Neuronal stem cell (in vitro differentiated cells): Measurements from ENCODE around the gene FCER1A.
"Not testable (repeated sequence)": the region's sequence is repeated elsewhere in the genome, so short reads cannot be mapped to it uniquely, and the experiment has no call there.

Experiments used
- DNase-seq: peaks from one replicate; pipeline ENCODE4 v3.0.0-alpha.2; 2013; ENCODE audit warnings: low spot score
- H2AFZ ChIP-seq: one replicate; pipeline ENCODE4 v1.6.1; 2013; ENCODE audit warnings: mild to moderate bottlenecking, low read length, inconsistent platforms
- H2AK5ac ChIP-seq: 2 replicates; pipeline ENCODE4 v1.6.1; 2013; ENCODE audit warnings: low read depth, mild to moderate bottlenecking, inconsistent platforms, low read length, moderate library complexity, mixed read lengths
- H2BK120ac ChIP-seq: 2 replicates; pipeline ENCODE4 v1.6.1; 2013; ENCODE audit warnings: low read depth, mild to moderate bottlenecking, inconsistent platforms, low read length, moderate library complexity, mixed read lengths
- H2BK12ac ChIP-seq: one replicate; pipeline ENCODE4 v1.6.1; 2013; ENCODE audit warnings: low read length, inconsistent platforms
- H2BK15ac ChIP-seq: 2 replicates; pipeline ENCODE4 v1.6.1; 2013; ENCODE audit warnings: mild to moderate bottlenecking, low read length, inconsistent platforms, mixed read lengths
- H2BK5ac ChIP-seq: one replicate; pipeline ENCODE4 v1.6.1; 2013; ENCODE audit warnings: inconsistent platforms, mild to moderate bottlenecking, low read length, moderate library complexity
- H3K14ac ChIP-seq: one replicate; pipeline ENCODE4 v1.6.1; 2013; ENCODE audit warnings: low read length, inconsistent platforms
- H3K18ac ChIP-seq: 2 replicates; pipeline ENCODE4 v1.6.1; 2013; ENCODE audit warnings: low read length, inconsistent platforms
- H3K23ac ChIP-seq: 2 replicates; pipeline ENCODE4 v1.6.1; 2013; ENCODE audit warnings: low read depth, mild to moderate bottlenecking, mixed read lengths, low read length, inconsistent platforms; ENCODE audit not compliant: poor library complexity
- H3K27ac ChIP-seq: replicated peaks from 3 replicates; pipeline ENCODE4 v1.5.1; 2013; ENCODE audit warnings: low read length, inconsistent platforms
- H3K27me3 ChIP-seq, 3 experiments: 2 replicates each; pipeline ENCODE4 v1.6.1; 2013; ENCODE audit warnings: low read length in 3 of 3, mild to moderate bottlenecking in 2 of 3, inconsistent platforms in 1 of 3, low read depth in 1 of 3, mixed read lengths in 1 of 3, moderate library complexity in 1 of 3; ENCODE audit not compliant: control insufficient read depth in 3 of 3, insufficient read depth in 3 of 3
- H3K36me3 ChIP-seq, 2 donors: replicated peaks in 1 of 2; 2 replicates each; pipeline ENCODE4 v1.6.1; 2013; ENCODE audit warnings: low read length in 2 of 2; ENCODE audit not compliant: control insufficient read depth in 2 of 2, insufficient read depth in 2 of 2
- H3K4ac ChIP-seq: 2 replicates; pipeline ENCODE4 v1.6.1; 2013; ENCODE audit warnings: inconsistent platforms, mild to moderate bottlenecking, low read length, moderate library complexity
- H3K4me1 ChIP-seq, 2 donors: 1 replicate in 1 of 2; 2 replicates in 1 of 2; pipeline ENCODE4 v1.6.1; 2013; ENCODE audit warnings: low read length in 2 of 2, low read depth in 1 of 2; ENCODE audit not compliant: control insufficient read depth in 2 of 2, insufficient read depth in 1 of 2
- H3K4me2 ChIP-seq: one replicate; pipeline ENCODE4 v1.6.1; 2013; ENCODE audit warnings: mild to moderate bottlenecking, low read length, inconsistent platforms; ENCODE audit not compliant: insufficient read depth, poor library complexity, severe bottlenecking
- H3K4me3 ChIP-seq, 2 donors: 2 replicates each; pipeline ENCODE4 v1.5.1; 2013; ENCODE audit warnings: low read length in 2 of 2, mild to moderate bottlenecking in 2 of 2, inconsistent platforms in 1 of 2, moderate library complexity in 1 of 2
- H3K79me1 ChIP-seq: one replicate; pipeline ENCODE4 v1.6.1; 2013; ENCODE audit warnings: low read depth, mild to moderate bottlenecking, inconsistent platforms, low read length, moderate library complexity
- H3K9ac ChIP-seq: one replicate; pipeline ENCODE4 v1.6.1; 2013; ENCODE audit warnings: mild to moderate bottlenecking, low read depth, low read length, inconsistent platforms; ENCODE audit not compliant: poor library complexity
- H3K9me3 ChIP-seq, 2 donors: replicated peaks in 1 of 2; 2 replicates each; pipeline versions ENCODE3 to v1.6.1; 2013; ENCODE audit warnings: low read length in 2 of 2, mild to moderate bottlenecking in 2 of 2, inconsistent platforms in 1 of 2, low read depth in 1 of 2, mixed read lengths in 1 of 2, moderate library complexity in 1 of 2; ENCODE audit not compliant: control insufficient read depth in 2 of 2, insufficient read depth in 1 of 2
- H4K8ac ChIP-seq: one replicate; pipeline ENCODE4 v1.6.1; 2013; ENCODE audit warnings: low read depth, mild to moderate bottlenecking, inconsistent platforms, low read length, moderate library complexity
- H4K91ac ChIP-seq: one replicate; pipeline ENCODE4 v1.6.1; 2013; ENCODE audit warnings: low read length, low read depth, mild to moderate bottlenecking, inconsistent platforms; ENCODE audit not compliant: poor library complexity
- WGBS, 2 donors: extraction: QIAGEN DNeasy Blood & Tissue Kit; methylation state at CpG; one replicate each; pipeline ENCODE4 v1.1.7; 2013; ENCODE audit warnings: missing lambda C conversion rate in 2 of 2, mixed read lengths in 1 of 2; ENCODE audit not compliant: insufficient read length in 2 of 2, insufficient replicate concordance in 1 of 2; ENCODE audit errors: extremely low coverage in 2 of 2; 5-methylcytosine and 5-hydroxymethylcytosine counted together

FCER1A gene

GRCh38 chr1:159342761-159343425 lies 40.8 kb downstream of the FCER1A start:
- no peaks in the 10 kb centered on the region for H3K27me3 ChIP-seq
- H3K9me3 ChIP-seq, result no peaks in the 10 kb centered on the region
- H3K36me3 ChIP-seq, result no peaks in the 10 kb centered on the region
- H4K91ac ChIP-seq, result no peak overlapping the region
- H2BK12ac ChIP-seq, result no peak overlapping the region
- H4K8ac ChIP-seq, result no peak overlapping the region
- H3K18ac ChIP-seq, result no peak overlapping the region
- no peak overlapping the region for H3K9ac ChIP-seq
- no peak overlapping the region for H3K14ac ChIP-seq
- no peak for DNase-seq
- H3K4me1 ChIP-seq, result no peaks in the 10 kb centered on the region
- H3K4ac ChIP-seq, result no peak overlapping the region
- no peak overlapping the region for H2BK5ac ChIP-seq
- H3K27ac ChIP-seq, result no peak overlapping the region
- H3K79me1 ChIP-seq, result no peaks in the 10 kb centered on the region
- no peak overlapping the region for H2AFZ ChIP-seq
- no peak overlapping the region for H3K23ac ChIP-seq
- H2AK5ac ChIP-seq, result no peak overlapping the region
- no peak overlapping the region for H2BK15ac ChIP-seq
- no peak overlapping the region for H3K4me3 ChIP-seq
- no peak overlapping the region for H3K4me2 ChIP-seq
- no peak overlapping the region for H2BK120ac ChIP-seq
- WGBS, 2 donors, result no CpG with 5 or more reads among the region's 4 CpGs

GRCh38 chr1:159349374-159349773 lies 47.2 kb downstream of the FCER1A start:
- not testable (repeated sequence) for H3K18ac ChIP-seq, H4K91ac ChIP-seq, H3K23ac ChIP-seq, H3K79me1 ChIP-seq, H2BK15ac ChIP-seq, H2AFZ ChIP-seq, H3K27ac ChIP-seq, H2BK120ac ChIP-seq, H3K9me3 ChIP-seq, H3K27me3 ChIP-seq, H4K8ac ChIP-seq, H2AK5ac ChIP-seq, DNase-seq, H2BK12ac ChIP-seq, H2BK5ac ChIP-seq, H3K4ac ChIP-seq, H3K14ac ChIP-seq, H3K4me1 ChIP-seq, H3K4me2 ChIP-seq, H3K9ac ChIP-seq, H3K4me3 ChIP-seq, H3K36me3 ChIP-seq
- WGBS, 2 donors, result no CpG with 5 or more reads among the region's 3 CpGs

GRCh38 chr1:159352436-159352835 lies 50.3 kb downstream of the FCER1A start:
- H3K4me2 ChIP-seq, result no peak overlapping the region
- DNase-seq, result no peak
- no peak overlapping the region for H3K23ac ChIP-seq
- WGBS, 2 donors, result no CpG with 5 or more reads among the region's 2 CpGs
- no peak overlapping the region for H3K4me3 ChIP-seq
- no peak overlapping the region for H3K14ac ChIP-seq
- no peak overlapping the region for H2BK120ac ChIP-seq
- no peak overlapping the region for H3K27ac ChIP-seq
- no peaks in the 10 kb centered on the region for H3K79me1 ChIP-seq
- H2BK5ac ChIP-seq, result no peak overlapping the region
- no peak overlapping the region for H4K8ac ChIP-seq
- H2AFZ ChIP-seq, result no peak overlapping the region
- H4K91ac ChIP-seq, result no peak overlapping the region
- no peak overlapping the region for H2BK12ac ChIP-seq
- H3K18ac ChIP-seq, result no peak overlapping the region
- H2AK5ac ChIP-seq, result no peak overlapping the region
- H3K36me3 ChIP-seq, result no peaks in the 10 kb centered on the region
- no peak overlapping the region for H2BK15ac ChIP-seq
- no peak overlapping the region for H3K9ac ChIP-seq
- H3K4me1 ChIP-seq, result no peaks in the 10 kb centered on the region
- peaks cover 0 to 2% of the 10 kb centered on the region in 2 donors for H3K9me3 ChIP-seq
- no peak overlapping the region for H3K4ac ChIP-seq
- no peaks in the 10 kb centered on the region for H3K27me3 ChIP-seq
